LNCaP clone FGC (cell line): ENCODE measurements around the gene TRIM29.

Experiments
- DNase-seq: peaks from one replicate; pipeline ENCODE4 v3.0.0-alpha.2; 2011; ENCODE audit warnings: low read depth
- H3K4me3 ChIP-seq: 2 replicates; pipeline ENCODE4 v1.5.1; 2011; ENCODE audit warnings: mild to moderate bottlenecking, low read depth, low read length, control low read depth
- CTCF ChIP-seq: IDR thresholded peaks from 2 replicates; pipeline ENCODE4 v1.5.1; 2012; ENCODE audit warnings: mild to moderate bottlenecking; ENCODE audit not compliant: control insufficient read depth, insufficient read depth; ENCODE audit errors: extremely low read depth

TRIM29 gene

GRCh38 chr11:120066738-120067437 lies 71.0 kb downstream of the TRIM29 start:
- TF ChIP-seq CTCF: no peak
- no peak for DNase-seq

GRCh38 chr11:120065876-120066275 lies 72.0 kb downstream of the TRIM29 start:
- H3K4me3 ChIP-seq: no peak overlapping the region
- no peak for TF ChIP-seq CTCF
- no peak for DNase-seq

More at GRCh38 chr11:120066738-120067437, 71.0 kb downstream of the TRIM29 start:
- no peak overlapping the region for H3K4me3 ChIP-seq

- no peak overlapping the region for H3K4me3 ChIP-seq
- no peak for TF ChIP-seq CTCF
- DNase-seq: no peak
These were observed 72.7 kb downstream of the TRIM29 start for GRCh38 chr11:120065176-120065575.

- DNase-seq: no peak
- H3K4me3 ChIP-seq: no peak overlapping the region
- no peak for TF ChIP-seq CTCF
These were observed 73.6 kb downstream of the TRIM29 start for GRCh38 chr11:120064341-120064740.

GRCh38 chr11:120063686-120064340 lies 74.1 kb downstream of the TRIM29 start:
- no peak for DNase-seq
- TF ChIP-seq CTCF: no peak
- no peak overlapping the region for H3K4me3 ChIP-seq

- no peak for TF ChIP-seq CTCF
- no peak for DNase-seq
- no peak overlapping the region for H3K4me3 ChIP-seq
These were observed 75.4 kb downstream of the TRIM29 start for GRCh38 chr11:120062561-120062930.
